ENCODE data around the gene WSB1.

WSB1 gene

DNA sequence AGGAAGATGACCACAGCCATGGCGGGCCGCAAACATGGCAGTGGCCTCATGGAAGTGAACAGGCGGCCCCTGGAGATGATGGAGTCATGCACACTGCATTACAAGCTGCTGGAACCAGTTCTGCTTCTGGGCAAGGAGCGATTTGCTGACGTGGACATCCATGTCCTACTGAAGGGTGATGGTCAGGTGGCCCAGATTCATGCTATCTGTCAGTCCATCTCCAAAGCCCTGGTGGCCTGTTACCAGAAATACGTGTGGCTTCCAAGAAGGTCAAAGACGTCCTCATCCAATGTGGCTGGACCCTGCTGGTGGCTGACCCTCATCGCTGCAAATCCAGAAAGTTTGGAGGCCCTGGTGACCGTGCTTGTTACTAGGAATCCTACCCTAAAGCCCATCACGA is 13.4 kb upstream of the WSB1 start:
- DNase-seq = no peak

DNA sequence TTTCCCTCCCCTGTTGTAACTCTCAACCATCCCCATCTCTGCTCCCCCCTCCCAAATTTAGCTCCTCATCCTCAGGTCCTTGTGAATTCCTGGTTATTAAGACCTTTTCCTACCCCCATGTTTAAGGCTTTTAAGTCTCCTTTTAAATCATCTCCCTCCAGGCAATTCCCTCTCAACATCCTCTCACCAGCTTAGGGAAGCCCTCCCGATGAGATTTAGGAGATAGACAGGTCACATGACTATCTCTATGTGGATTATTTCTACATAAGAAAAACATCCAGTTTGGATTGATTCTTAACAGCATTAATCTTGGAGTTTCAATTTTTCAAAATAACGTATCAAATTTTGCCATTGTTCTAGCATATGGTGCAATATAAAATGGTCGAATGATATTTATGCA is 12.5 kb upstream of the WSB1 start:
- no peak for DNase-seq

DNA sequence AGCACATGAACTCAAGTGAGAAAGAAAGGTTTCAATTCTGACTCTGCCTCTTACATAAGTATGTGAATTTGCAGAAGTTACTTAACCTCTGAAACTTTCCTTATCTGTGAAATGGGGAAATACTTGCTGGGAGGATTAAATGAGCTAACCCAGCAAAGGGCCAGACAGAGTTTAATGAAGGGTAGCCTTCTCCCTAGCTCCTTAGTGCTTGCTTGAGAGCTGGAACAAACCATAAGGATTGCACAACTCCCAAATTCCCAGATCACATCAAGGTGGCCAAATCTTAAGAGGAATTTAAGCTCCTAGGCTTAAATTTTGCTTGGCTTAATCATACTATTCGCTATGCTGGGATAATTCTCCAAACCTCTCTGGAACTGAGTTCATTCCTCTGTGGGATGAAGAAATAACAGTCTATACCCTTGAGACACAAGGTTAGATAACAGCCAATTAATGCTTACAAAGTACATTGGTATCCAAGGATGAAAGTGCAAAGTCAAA is 11.8 kb upstream of the WSB1 start:
- DNase-seq = peak; percentile 42

GRCh38 chr17:27283060-27283459 is 10.9 kb upstream of the WSB1 start:
- no peak for DNase-seq

DNA sequence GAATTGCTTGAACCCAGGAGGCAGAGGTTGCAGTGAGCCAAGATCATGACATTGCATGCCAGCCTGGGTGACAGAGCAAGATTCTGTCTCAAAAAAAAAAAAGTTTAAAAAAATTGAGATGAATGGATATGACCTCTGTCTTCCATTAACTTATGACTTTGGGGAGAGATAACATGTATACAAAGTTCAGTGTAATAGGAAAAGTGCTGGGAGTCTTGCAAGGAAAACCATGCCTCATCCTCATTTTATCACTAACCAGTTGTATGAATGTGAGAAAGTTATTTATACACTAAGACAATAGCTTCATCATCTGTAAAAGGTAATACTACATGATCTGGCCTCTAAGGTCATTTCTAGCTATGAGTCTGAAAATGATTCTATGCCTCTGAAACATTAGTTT is 10.2 kb upstream of the WSB1 start:
- DNase-seq = no peak

- DNase-seq = no peak
These were observed 9.0 kb upstream of the WSB1 start for GRCh38 chr17:27284811-27285415.

- DNase-seq = no peak
These were observed 8.4 kb upstream of the WSB1 start for GRCh38 chr17:27285516-27285915.

GRCh38 chr17:27288183-27288582 is 5.7 kb upstream of the WSB1 start:
- DNase-seq = no peak

- DNase-seq = no peak
These were observed 4.1 kb upstream of the WSB1 start for GRCh38 chr17:27289856-27290255.

DNA sequence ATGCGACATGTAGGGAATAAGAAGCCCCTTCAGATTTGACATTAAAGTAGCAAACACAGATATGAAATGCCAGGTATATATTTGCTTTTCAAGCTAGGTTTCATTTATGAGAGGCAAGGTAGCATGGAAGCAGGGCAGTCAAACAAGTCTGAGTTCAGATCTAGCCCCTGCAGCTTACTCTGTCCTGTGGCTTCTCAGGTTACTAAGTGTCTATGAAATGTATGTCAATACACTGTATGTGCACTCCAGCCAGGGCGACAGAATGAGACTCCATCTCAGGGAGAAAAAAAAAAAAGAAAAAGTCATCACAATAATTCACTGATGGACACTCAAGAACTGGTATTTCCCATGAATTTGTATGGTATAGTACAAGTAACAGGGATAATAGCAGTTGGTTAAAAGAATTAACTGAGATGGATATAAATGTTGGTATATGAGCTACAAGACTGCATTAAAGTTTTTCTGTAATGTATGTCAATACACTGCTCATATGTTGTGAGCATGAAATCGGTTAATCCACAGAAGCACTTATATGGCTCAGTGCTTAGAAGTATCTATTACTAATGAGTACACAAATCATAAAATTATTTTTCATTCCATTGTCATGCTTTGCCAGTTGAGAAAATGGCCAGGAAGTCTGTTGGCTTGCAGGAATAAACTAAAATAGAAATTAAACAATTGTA is 2.9 kb upstream of the WSB1 start:
- no peak for DNase-seq

DNA sequence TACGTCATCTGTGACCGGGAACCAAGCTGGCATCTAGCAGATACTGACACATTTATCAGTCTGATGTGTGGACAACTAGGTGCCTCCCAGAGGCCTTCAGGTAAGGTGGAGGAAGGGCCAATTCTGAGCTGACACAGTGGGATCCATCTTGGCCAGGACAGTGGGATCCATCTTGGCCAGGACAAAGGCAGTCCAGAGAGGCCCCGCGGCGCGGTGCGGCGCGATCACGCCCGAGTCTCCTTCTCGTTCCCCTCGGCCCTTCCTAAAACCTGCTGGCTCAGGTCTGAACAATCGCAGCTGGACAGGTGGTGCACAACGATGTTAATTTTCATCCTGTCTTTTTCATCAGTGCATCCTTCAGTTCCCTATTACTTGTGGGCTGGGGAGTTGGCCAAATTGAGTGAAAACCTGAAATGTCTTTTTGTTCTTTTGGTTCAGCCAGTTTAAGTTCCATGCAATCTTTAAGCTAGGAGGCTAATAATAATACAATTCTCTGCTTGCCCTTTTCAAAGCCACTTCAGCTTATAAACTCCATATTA is 486 bp upstream of the WSB1 start:
- no peak for DNase-seq

DNA sequence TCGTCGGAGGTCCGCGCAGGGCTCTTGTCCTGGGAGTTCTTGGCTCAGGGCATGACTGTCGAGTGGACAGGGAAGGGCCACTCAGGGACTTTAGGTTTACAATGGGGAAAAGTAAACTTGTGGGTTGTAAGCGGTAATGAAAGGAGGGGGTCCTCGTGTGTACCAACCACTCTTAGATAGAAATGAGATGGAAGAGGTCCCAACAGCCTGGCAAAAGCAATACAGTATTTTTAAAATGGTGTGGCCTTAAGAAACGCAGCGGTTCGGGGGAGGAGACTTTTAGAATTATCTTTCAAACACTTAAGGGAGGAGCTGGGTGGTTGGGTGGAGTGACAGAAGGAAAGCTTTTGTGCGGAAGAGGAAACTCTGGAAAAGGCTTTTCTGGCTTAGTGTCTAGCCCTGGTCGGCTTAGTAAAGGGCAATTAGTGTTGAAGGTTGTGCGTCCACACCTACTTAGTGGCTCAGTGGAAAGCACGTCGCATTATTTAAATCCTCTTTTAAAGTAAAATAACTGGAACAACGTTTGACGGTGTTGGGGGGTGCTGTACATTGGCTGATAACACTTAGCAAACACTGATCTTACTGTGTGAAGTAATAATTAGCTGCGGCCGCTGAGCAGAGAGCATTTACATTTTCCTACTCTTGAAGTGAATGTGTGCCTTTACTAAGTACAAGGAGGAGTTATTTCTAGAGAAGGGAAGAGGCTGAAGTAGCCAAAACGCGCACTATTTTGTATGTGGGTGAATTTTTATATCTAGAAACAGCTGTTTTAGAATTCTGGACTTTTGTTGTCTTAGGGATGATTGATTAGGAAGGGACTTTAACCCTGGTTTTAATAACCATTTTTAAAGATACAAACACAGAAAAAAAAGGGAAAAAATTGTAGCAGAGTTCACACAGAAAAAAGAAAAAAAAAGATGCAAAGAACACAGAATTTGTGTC is 1.0 kb downstream of the WSB1 start:
- peak; percentile 86 for DNase-seq

GRCh38 chr17:27295945-27296344 is 2.0 kb downstream of the WSB1 start:
- DNase-seq = no peak

DNA sequence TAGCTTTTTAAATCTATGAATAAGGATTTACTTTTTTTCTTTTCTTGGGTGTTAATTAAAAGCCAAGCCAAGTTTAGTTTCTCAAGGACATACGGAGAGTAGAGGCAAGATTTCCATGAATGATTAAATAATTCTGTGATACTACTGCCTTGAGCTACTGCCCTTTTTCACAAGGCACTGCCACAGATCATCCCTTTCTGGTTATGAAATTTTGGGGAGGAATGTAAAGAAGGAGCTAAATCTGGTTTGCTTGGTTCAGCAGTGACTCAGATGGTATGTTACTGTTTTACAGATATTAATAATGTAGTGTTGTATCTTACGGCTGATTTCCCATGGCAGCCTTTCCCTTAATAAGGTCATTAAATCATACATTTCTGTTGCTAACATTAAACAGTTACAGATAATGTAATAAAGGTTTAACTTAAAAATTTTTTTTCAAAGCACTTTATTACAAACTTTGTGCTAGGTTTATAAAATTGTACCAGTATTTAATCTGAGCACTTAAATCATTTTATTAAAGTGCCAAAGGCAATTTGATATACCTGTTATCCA is 2.6 kb downstream of the WSB1 start:
- peak; percentile 80 for DNase-seq

- DNase-seq = no peak
These were observed 5.6 kb downstream of the WSB1 start for GRCh38 chr17:27299384-27300049.

DNA sequence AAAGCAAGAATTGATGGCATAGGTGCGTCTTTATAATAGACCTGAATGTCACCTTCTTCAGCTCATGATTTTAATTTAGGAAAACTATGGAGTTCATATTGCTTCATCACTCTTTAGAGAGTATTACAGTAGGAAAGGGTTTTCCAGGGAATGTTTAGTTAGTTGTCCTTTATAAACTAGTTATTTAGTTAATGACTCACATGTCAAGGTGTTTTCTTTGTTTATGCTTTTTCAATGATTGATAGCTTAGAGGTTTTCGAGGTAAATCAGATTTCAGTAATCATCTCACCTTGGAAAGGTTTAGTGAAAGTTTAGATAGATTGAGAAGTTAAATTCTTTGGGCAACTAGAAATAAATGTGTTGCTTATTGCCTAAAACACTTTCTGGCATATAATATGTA is 9.8 kb downstream of the WSB1 start:
- no peak for DNase-seq

DNA sequence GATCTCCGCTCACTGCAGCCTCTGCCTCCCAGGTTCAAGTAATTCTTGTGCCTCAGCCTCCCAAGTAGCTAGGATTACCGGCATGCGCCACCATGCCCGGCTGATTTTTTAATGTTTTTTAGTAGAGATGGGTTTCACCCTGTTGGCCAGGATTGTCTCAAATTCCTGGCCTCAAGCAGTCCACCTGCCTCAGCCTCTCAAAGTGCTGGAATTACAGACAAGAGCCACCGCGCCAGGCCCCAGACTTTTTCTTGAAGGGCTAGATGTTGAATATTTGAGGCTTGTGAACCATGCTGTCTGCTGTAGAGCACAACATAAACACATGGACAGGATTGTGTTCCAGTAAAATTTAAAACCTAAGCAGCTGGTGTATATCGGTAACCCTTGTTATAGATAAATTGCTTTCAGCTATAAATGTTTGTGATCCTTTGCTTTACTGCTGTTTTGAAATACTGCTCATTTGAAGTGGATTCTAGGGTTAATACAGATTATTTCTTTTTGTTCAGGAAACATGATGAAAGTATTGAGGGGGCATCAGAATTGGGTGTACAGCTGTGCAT is 12.4 kb downstream of the WSB1 start:
- DNase-seq = no peak

GRCh38 chr17:27310565-27311110 is 16.7 kb downstream of the WSB1 start:
- no peak for DNase-seq

DNA sequence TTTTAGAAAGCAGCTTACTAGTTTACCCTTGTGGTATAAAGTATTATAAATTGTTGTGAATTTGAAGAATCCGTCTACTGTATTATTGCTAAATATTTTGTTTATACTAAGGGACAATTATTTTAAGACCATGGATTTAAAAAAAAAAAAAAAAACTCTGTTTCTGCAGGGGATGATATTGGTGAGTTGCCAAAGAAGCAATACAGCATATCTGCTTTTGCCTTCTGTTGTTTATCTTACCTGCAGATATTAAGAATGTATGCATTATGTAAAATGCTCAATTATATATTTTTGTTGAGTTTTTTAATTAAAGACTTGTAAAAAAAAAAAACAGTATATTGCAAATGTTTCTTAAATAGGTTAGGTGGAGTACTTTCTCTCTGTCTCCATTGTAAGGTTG is 19.4 kb downstream of the WSB1 start:
- DNase-seq = no peak

DNA sequence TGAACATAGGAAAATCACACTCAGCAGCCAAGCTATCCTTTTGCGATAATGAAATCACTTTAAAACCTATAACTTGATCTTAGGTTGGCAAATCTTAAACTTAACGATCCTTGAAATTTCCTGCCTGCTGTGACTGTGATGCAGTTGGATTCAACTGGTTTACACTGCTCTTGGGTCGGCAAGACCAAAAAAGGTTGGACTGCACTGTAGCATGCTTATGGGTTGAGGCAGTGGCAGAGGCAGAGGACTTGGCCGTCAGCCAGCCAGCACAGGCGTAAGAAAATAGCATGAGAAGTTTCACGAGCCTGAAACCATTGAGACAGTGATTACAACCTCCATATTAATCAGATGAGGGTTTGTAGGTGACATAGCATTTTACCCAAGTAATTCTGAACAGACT is 21.4 kb downstream of the WSB1 start:
- DNase-seq = peak; percentile 77

GRCh38 chr17:27315796-27316465 is 22.0 kb downstream of the WSB1 start:
- DNase-seq = no peak
